Thoracic aorta (tissue), 2 donors: ENCODE measurements around the gene GLMP. TPM values are rescaled to one million over a fixed set of nuclear protein-coding genes. Genes with fewer than 3 reads are reported as not detected.

Experiments used
- ATAC-seq: fragments of 150-250 bp; one replicate; pipeline ENCODE4 v1.8.0; 2017; ENCODE audit warnings: low read depth; ENCODE audit not compliant: insufficient number of reproducible peaks, low FRiP score
- DNase-seq: peaks from one replicate; pipeline ENCODE4 v3.0.0-alpha.2; 2020; ENCODE audit warnings: low spot score
- H3K27ac ChIP-seq, 2 donors: fragments of 200-600 bp; sonication (generic); 1 replicate in 1 of 2; 2 replicates in 1 of 2; pipeline ENCODE4 v1.5.1; 2016; ENCODE audit warnings: mild to moderate bottlenecking in 2 of 2, moderate library complexity in 2 of 2
- H3K27me3 ChIP-seq: fragments of 200-600 bp; sonication (generic); replicated peaks from 2 replicates; pipeline ENCODE4 v1.6.0; 2016; ENCODE audit warnings: mild to moderate bottlenecking; ENCODE audit not compliant: insufficient read depth
- H3K36me3 ChIP-seq: fragments of 200-600 bp; sonication (generic); one replicate; pipeline ENCODE4 v1.5.1; 2016
- H3K4me1 ChIP-seq, 2 donors: fragments of 200-600 bp; sonication (generic); 1 replicate in 1 of 2; 2 replicates in 1 of 2; pipeline versions ENCODE4 v1.5.1 to v1.6.0; 2016; ENCODE audit warnings: low read depth in 2 of 2, mild to moderate bottlenecking in 1 of 2; ENCODE audit not compliant: control insufficient read depth in 1 of 2
- H3K4me3 ChIP-seq: fragments of 200-600 bp; sonication (generic); 2 replicates; pipeline ENCODE4 v1.5.1; 2016; ENCODE audit warnings: mild to moderate bottlenecking
- H3K9me3 ChIP-seq: fragments of 200-600 bp; sonication (generic); 2 replicates; pipeline ENCODE4 v1.5.1; 2016
- total RNA-seq, 2 donors: library from RNA; depleted of rRNA; stranded (reverse); fragments of >200 nt; gene quantifications; one replicate each; pipeline versions ENCODE4 v1.1.0 to v1.2.3, GENCODE V29; 2016
- TF ChIP-seq, protein P1 (sequence below): fragments of 200-600 bp; sonication (generic); IDR thresholded peaks from one replicate; pipeline ENCODE4 v1.5.1; 2019; ENCODE audit warnings: antibody characterized with exemption

The GLMP gene
- total RNA-seq, 2 donors from 2014 or later: 27.7 to 60.1 TPM

DNA sequence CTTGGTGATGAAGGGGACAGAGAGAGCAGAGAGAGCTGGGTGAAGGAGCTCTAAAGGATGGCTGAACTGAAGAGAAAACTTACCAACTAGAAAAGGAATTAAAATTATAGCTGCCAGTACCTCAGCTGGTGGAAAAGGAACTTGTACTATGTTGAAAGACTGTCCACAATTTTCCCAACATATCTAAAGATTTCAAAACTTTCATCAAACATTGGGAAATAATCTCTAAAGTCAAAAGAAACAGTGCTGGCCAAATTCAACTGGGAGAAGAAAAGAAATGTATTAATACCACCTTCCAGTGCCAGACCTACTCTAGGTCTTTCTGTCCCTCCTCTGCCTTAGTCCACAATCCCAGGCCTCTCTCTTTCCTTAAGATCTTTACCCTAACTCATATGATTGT is 18.9 kb downstream of the GLMP start:
- TF ChIP-seq, protein P1, sequence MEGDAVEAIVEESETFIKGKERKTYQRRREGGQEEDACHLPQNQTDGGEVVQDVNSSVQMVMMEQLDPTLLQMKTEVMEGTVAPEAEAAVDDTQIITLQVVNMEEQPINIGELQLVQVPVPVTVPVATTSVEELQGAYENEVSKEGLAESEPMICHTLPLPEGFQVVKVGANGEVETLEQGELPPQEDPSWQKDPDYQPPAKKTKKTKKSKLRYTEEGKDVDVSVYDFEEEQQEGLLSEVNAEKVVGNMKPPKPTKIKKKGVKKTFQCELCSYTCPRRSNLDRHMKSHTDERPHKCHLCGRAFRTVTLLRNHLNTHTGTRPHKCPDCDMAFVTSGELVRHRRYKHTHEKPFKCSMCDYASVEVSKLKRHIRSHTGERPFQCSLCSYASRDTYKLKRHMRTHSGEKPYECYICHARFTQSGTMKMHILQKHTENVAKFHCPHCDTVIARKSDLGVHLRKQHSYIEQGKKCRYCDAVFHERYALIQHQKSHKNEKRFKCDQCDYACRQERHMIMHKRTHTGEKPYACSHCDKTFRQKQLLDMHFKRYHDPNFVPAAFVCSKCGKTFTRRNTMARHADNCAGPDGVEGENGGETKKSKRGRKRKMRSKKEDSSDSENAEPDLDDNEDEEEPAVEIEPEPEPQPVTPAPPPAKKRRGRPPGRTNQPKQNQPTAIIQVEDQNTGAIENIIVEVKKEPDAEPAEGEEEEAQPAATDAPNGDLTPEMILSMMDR: no peak

DNA sequence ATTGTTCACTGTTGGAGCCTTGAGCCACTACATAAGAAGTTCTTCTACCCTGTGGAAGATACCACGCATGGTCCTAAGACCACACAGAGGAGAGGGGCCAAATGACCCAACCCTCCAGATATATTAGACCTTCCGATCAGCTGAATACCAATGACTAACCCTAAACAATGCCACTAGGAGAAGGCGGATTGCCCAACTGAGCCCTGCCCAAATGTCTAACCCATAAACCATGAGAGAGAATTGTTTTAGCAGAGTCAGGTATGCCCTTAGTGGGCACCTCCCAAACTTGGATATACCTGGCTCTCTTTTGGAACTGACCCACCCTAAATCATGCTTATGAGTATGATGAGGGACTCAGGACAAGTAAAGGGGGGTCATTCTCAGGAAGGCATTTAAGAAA is 25.2 kb downstream of the GLMP start:
- no peak for DNase-seq
- Histone ChIP-seq H3K4me1 (no peaks in the 10 kb centered on the region), H3K36me3 (peaks cover 81% of the 10 kb centered on the region), H3K27ac (no peak overlapping the region), H3K27me3 (no peaks in the 10 kb centered on the region), H3K9me3 (no peaks in the 10 kb centered on the region), H3K4me3 (no peak overlapping the region)
- no peak for ATAC-seq
- TF ChIP-seq, protein P1: no peak

More for the DNA sequence above, 18.9 kb downstream of the GLMP start:
- Histone ChIP-seq H3K4me3 (no peak overlapping the region), H3K9me3 (no peaks in the 10 kb centered on the region), H3K27me3 (no peaks in the 10 kb centered on the region), H3K27ac (no peak overlapping the region), H3K36me3 (peaks cover 62% of the 10 kb centered on the region), H3K4me1 (peaks cover 6 to 14% of the 10 kb centered on the region in 2 donors)
- DNase-seq (no peak), ATAC-seq (no peak)

DNA sequence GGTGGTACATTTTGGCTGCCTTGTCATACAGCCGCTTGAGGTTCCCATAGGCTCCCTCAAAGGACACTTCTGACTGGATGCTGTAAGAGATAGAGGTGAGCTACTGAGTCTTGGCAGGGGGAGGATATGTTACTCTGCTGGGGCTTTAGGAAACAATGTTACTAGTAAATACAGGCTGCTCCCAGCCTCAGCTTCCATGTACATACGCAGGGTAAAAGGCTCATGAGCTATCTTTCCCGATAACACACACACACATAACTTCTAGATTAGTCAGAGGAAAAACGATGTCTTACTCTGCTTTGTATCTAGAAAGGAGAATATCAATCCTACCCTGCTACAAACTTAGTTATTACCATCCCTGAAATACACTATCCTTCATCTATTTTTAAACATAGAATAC is 27.1 kb downstream of the GLMP start:
- no peaks in the 10 kb centered on the region for H3K4me1 ChIP-seq
- no peak overlapping the region for H3K27ac ChIP-seq
- peaks cover 73% of the 10 kb centered on the region for H3K36me3 ChIP-seq
- no peak overlapping the region for H3K4me3 ChIP-seq
- ATAC-seq (no peak), DNase-seq (no peak)
- no peaks in the 10 kb centered on the region for H3K27me3 ChIP-seq
- TF ChIP-seq, protein P1: no peak
- no peaks in the 10 kb centered on the region for H3K9me3 ChIP-seq

DNA sequence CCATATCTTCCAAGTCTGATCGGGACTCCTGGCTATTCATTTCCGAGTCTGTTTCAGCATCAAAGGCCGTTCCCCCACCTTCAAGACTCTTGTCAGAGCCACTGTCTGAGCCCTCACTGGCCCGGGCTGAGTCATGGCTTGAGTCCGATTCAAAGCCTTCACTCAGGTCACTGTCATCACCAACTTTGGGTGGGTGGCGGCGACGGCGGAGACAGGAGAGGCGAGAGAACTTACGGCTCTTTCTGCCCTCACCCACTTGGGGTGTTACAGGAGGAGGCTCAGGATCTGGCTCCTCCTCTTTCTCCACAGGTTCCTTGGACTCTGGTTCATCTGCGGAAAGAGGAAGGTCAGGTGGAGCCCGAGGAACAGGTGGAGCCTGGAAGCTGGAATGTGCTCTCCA is 29.4 kb downstream of the GLMP start:
- TF ChIP-seq, protein P1: no peak
- no peaks in the 10 kb centered on the region for H3K4me1 ChIP-seq
- no peak overlapping the region for H3K4me3 ChIP-seq
- no peak overlapping the region for H3K27ac ChIP-seq
- H3K9me3 ChIP-seq: no peaks in the 10 kb centered on the region
- H3K36me3 ChIP-seq: peaks cover 78% of the 10 kb centered on the region
- ATAC-seq (no peak), DNase-seq (no peak)
- H3K27me3 ChIP-seq: no peaks in the 10 kb centered on the region

DNA sequence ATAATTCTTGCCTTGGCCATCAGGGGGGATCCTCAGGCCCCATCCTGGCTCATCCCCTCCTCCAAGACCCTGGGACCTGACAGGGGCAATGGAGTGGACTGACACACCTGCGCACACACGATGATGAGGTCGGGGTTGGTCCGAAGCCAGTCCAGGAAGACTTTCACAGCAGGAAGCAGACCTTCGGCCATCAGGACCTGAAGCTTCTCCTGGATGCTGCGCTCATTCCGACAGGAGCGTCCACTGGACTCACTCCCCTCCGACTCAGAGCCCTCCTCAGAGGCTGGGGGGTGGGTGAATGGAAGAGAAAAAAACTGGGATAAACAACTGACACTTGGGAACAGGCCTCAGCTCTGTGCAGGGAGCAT is 32.2 kb downstream of the GLMP start:
- peaks cover 88% of the 10 kb centered on the region for H3K36me3 ChIP-seq
- no peak for ATAC-seq
- TF ChIP-seq, protein P1: no peak

More for the DNA sequence above, 32.2 kb downstream of the GLMP start:
- no peaks in the 10 kb centered on the region for H3K27me3 ChIP-seq
- no peak overlapping the region for H3K27ac ChIP-seq
- H3K9me3 ChIP-seq: no peaks in the 10 kb centered on the region
- DNase-seq: no peak
- H3K4me3 ChIP-seq: no peak overlapping the region
- H3K4me1 ChIP-seq: no peaks in the 10 kb centered on the region
